ENCODE data around the gene MBTPS1. TPM values are rescaled to one million over a fixed set of nuclear protein-coding genes. Genes with fewer than 3 reads are reported as not detected.

Gene MBTPS1
- 10 to 100 TPM; 46.4 to 50.4 TPM for total RNA-seq

DNA sequence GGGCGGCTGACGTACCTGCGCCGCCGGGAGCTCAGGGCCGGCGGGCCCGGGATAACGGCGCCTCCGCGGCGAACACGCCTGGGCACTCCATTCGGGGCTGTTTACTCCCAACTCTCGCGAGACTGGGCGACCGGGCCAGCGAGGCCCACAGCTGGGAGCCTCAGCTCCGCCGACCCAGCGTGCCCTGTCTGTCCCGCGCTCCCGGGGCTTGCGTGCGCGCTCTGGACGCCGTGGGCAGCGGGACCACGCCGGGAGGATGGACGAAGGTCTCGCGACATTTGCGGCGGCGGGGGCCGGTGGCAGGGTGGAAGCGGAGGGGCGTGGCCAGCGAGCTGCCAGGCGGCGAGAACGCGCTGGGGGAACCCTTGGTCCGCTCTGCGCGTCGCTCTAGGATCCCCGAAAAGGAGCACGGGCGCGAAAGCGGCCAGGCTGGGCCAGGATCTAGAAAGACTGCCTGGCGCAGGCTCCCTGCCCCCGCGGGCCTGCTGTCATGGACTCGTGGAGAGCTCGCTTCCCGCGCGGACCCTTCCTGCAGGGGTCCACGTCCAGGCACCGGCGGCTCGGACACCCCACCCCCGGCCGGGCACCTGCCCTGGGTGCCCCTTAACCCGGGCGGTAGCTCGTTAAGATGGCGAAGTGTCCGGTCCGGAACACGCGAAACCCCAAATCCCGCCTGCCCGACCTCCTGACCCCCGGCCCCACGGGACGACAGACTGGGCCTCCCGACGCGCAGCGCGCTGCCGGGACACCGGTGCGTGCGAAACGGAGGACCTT is at the start of gene MBTPS1:
Gene MBTPS1, minus strand, starts transcription at position 223 of the 774 bp plus-strand sequence. CDS start 15,159 bp downstream, outside the sequence.
- CTCF ChIA-PET, result interaction anchor here (0.8 to 3.2 kb wide), 23 partner anchors 12 to 393 kb away, joined by 3 to 31 read pairs (median 5); partner anchors contain the start of genes DNAAF1, HSDL1 and TAF1C
- POLR2A ChIA-PET, result interaction anchor here (0.8 to 3.7 kb wide), 33 partner anchors 10 to 1683 kb away, joined by 3 to 38 read pairs (median 5); partner anchors contain the start of genes DNAAF1, HSBP1, HSDL1 and MEAK7

DNA sequence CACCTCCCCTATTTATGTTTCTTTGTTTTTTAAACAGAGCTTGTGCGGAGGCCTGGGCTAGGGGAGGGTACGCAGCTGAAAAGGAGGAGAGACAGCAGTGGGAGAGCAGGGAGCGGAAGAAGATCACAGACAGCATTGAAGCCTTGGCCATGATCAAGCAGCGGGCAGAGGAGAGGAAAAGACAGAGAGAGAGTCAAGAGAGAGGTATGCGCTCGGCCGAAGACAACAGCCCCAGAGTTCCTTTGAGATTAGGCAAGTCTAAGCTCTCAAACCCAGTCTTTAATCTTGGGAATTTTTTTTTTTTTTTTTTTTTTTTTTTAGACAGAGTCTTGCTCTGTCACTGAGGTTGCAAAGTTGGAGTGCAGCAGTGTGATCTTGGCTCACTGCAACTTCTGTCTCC is 49.0 kb upstream of the MBTPS1 start:
- no peak for DNase-seq
- Mint-ChIP-seq H3K4me1 (peaks cover 5% of the 10 kb centered on the region), H3K4me3 (no peak overlapping the region), H3K27me3 (peaks cover 40% of the 10 kb centered on the region), H3K9me3 (no peaks in the 10 kb centered on the region), H3K27ac (no peak overlapping the region), H3K36me3 (ENCODE audit: low read depth) (no peaks in the 10 kb centered on the region)
- ChIA-PET POLR2A (no interaction called here), CTCF (interaction anchor here (1.0 to 1.8 kb wide), 3 partner anchors 9 to 209 kb away, joined by 3 to 6 read pairs (median 4); no protein-coding TSS in a partner anchor)

More for the DNA sequence above, at the start of gene MBTPS1:
- H3K9me3 Mint-ChIP-seq, result no peaks in the 10 kb centered on the region
- no peaks in the 10 kb centered on the region for H3K27me3 Mint-ChIP-seq
- H3K36me3 Mint-ChIP-seq (ENCODE audit: low read depth), result peaks cover 4% of the 10 kb centered on the region
- H3K27ac Mint-ChIP-seq, result peak within 1 kb of the TSS; percentile 88
- H3K4me1 Mint-ChIP-seq, result peaks cover 24% of the 10 kb centered on the region
- DNase-seq, result peak; percentile 98
- H3K4me3 Mint-ChIP-seq, result peak within 1 kb of the TSS; percentile 91

DNA sequence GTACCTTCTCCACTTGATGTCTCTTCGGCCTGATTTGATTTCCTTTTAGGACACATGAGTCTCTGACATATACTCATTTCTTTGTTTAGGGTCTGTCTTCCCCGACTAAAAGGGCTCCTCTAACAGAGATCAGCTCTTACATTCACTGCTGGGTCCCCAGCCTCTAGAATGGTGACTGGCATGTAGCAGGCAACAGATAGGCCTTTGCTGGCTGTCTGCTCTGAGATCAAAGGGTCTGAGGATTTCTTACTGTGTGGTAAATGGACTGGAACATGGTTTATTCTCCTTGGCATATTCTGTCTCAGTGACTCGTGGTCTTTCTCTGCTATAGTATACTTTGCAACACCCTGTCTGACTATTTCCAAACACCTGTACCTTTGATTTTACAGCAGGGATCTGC is 45.1 kb upstream of the MBTPS1 start:
- ChIA-PET CTCF (no interaction called here), POLR2A (no interaction called here)
- H3K4me3 Mint-ChIP-seq, result no peak overlapping the region
- peaks cover 51% of the 10 kb centered on the region for H3K27me3 Mint-ChIP-seq
- DNase-seq, result no peak
- H3K4me1 Mint-ChIP-seq, result peaks cover 4% of the 10 kb centered on the region
- no peak overlapping the region for H3K27ac Mint-ChIP-seq
- H3K36me3 Mint-ChIP-seq (ENCODE audit: low read depth), result no peaks in the 10 kb centered on the region
- H3K9me3 Mint-ChIP-seq, result no peaks in the 10 kb centered on the region

DNA sequence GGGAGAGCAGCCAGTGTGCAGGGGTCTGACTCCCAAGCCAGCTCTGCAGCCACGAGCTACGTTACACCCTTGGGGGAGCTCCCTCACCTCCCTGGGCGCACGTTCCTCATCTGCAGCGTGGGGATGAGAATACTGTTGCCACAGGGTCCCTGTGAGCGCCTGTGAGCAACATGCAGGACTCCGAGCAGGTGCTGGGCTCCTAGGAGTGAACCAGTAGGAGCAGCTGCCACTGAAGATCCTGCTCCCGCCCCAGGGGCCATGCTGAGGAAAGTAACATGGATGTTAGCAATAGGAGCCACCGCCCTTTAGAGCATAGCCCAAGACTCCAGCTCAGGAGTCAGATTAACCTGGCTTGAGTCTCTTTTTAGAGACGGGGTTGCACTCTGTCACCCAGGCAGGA is 44.3 kb upstream of the MBTPS1 start:
- H3K4me1 Mint-ChIP-seq, result peaks cover 3% of the 10 kb centered on the region
- DNase-seq, result no peak
- H3K36me3 Mint-ChIP-seq (ENCODE audit: low read depth), result no peaks in the 10 kb centered on the region
- no peaks in the 10 kb centered on the region for H3K9me3 Mint-ChIP-seq
- no peak overlapping the region for H3K27ac Mint-ChIP-seq
- no peak overlapping the region for H3K4me3 Mint-ChIP-seq
- H3K27me3 Mint-ChIP-seq, result peaks cover 51% of the 10 kb centered on the region
- ChIA-PET POLR2A (no interaction called here), CTCF (interaction anchor here (0.7 to 1.0 kb wide), 2 partner anchors 26 to 652 kb away, joined by 3 to 4 read pairs; partner anchors contain the start of gene TAF1C)

DNA sequence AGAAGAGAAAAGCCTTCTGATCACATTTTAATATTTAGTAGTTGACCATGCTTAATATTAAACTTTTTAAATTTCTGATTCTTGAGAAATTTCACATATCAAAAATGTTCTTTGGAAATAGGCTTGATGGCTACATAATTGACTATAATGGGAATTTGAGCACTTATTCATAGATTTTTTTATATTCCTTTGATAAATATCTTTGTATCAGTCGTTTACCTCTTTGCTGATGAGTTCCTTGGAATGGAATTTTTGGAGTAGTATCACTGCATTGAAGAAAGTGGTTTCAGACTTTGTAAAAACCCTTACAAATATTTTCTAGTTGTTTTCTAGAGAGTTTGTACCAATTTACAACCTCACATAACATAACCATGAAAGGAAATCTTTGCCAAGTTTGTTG is 43.1 kb upstream of the MBTPS1 start:
- H3K27me3 Mint-ChIP-seq, result peaks cover 52% of the 10 kb centered on the region
- H3K4me3 Mint-ChIP-seq, result no peak overlapping the region
- no peaks in the 10 kb centered on the region for H3K9me3 Mint-ChIP-seq

DNA sequence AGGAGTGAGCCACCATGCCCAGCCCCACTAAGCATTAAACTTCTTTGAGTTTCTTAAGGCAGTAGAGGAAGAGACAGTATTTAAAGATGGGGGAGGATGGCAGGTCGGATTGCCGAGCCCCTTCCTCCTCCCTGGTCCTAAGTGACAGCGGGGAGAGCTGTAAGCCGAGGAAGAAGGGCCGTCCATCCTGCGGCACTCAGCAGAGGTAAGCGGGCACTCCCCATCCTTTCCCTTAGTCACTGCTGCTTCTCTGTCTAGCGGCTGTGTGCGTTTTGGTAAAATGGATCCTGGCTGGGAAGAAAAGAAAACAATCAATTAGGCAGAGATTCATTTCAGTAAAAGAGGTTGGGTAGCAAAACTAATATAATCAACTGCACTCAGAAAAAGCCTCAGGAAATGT is 42.3 kb upstream of the MBTPS1 start:
- POLR2A ChIA-PET, result no interaction called here
- CTCF ChIA-PET, result no interaction called here
- peaks cover 49% of the 10 kb centered on the region for H3K27me3 Mint-ChIP-seq
- no peak for DNase-seq
- H3K4me3 Mint-ChIP-seq, result no peak overlapping the region
- H3K27ac Mint-ChIP-seq, result no peak overlapping the region
- no peaks in the 10 kb centered on the region for H3K9me3 Mint-ChIP-seq
- H3K36me3 Mint-ChIP-seq (ENCODE audit: low read depth), result no peaks in the 10 kb centered on the region
- H3K4me1 Mint-ChIP-seq, result no peaks in the 10 kb centered on the region

More for the DNA sequence above, 43.1 kb upstream of the MBTPS1 start:
- ChIA-PET POLR2A (no interaction called here), CTCF (interaction anchor here (1.0 kb wide), 1 partner anchor 27 kb away, joined by 4 read pairs; the partner anchor contains the start of gene TAF1C)
- no peak overlapping the region for H3K27ac Mint-ChIP-seq
- no peaks in the 10 kb centered on the region for H3K36me3 Mint-ChIP-seq (ENCODE audit: low read depth)
- H3K4me1 Mint-ChIP-seq, result no peaks in the 10 kb centered on the region
- no peak for DNase-seq

DNA sequence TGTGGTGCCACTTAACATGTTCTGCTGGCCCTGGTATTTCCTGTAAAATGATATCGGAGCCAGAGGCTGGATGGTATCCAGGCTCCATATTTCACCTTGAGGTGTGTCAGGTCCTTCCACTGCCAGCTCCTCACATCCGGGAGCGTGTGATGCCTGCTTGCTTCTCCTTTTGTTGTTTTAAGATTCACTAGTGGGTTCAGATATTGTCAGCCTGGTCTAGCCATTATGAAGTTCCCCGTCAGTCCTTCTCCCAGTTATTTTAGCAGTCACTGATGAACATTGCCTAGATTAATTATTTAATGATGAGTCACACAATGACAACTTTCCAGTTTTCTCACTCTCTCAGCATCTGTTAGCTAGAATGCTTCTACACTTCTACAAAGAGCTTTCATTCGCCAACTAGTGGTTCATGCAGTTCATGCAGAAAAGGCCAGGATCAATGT is 39.6 kb upstream of the MBTPS1 start:
- ChIA-PET CTCF (interaction anchor here (0.5 to 1.4 kb wide), 4 partner anchors 31 to 85 kb away, joined by 3 to 4 read pairs (median 4); partner anchors contain the start of genes MBTPS1 and TAF1C), POLR2A (interaction anchor here (1.3 kb wide), 1 partner anchor 39 kb away, joined by 4 read pairs; the partner anchor contains the start of gene MBTPS1)
- Mint-ChIP-seq H3K36me3 (ENCODE audit: low read depth) (no peaks in the 10 kb centered on the region), H3K4me3 (no peak overlapping the region), H3K9me3 (no peaks in the 10 kb centered on the region), H3K27me3 (peaks cover 44% of the 10 kb centered on the region), H3K4me1 (no peaks in the 10 kb centered on the region), H3K27ac (no peak overlapping the region)
- DNase-seq, result no peak

DNA sequence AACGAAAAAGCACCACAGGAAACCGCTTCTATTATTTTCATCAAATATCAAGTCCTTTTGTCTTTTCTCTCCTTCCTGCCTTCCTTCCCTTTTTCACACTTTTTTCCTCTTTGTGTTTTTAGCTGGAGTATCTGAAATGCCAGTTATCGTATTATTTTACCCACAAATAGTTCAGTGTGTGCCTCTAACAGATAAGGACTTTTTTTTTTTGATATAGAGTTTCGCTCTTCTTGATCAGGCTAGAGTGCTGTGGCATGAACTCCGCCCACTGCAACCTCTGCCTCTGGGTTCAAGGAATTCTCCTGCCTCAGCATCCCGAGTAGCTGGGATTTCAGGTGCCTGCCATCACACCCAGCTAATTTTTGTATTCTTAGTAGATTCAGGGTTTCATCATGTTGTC is 39.0 kb upstream of the MBTPS1 start:
- ChIA-PET POLR2A (interaction anchor here (1.3 kb wide), 1 partner anchor 39 kb away, joined by 4 read pairs; the partner anchor contains the start of gene MBTPS1), CTCF (interaction anchor here (1.4 kb wide), 1 partner anchor 39 kb away, joined by 3 read pairs; the partner anchor contains the start of gene MBTPS1)
- DNase-seq, result no peak
- Mint-ChIP-seq H3K9me3 (no peaks in the 10 kb centered on the region), H3K4me1 (no peaks in the 10 kb centered on the region), H3K4me3 (no peak overlapping the region), H3K36me3 (ENCODE audit: low read depth) (no peaks in the 10 kb centered on the region), H3K27me3 (peaks cover 50% of the 10 kb centered on the region), H3K27ac (no peak overlapping the region)

DNA sequence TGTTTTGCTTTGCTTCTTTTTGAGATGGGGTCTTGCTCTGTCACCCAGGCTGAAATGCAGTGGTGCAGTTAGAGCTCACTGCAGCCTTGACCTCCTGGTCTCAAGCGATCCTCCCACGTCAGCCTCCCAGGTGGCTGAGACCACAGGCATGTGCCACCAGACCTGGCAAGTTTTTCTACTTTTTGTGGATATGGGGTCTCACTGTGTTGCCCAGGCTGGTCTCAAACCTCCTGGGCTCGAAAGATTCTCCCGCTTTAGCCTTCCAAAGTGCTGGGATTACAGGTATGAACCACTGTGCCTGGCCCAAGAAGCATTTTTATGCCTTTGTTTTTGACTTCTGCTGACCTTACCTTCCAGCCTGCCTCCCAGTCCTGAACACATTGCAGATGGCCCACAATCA is 38.5 kb upstream of the MBTPS1 start:
- ChIA-PET POLR2A (interaction anchor here (1.3 kb wide), 1 partner anchor 38 kb away, joined by 4 read pairs; the partner anchor contains the start of gene MBTPS1), CTCF (no interaction called here)
- Mint-ChIP-seq H3K9me3 (no peaks in the 10 kb centered on the region), H3K27ac (no peak overlapping the region), H3K4me3 (no peak overlapping the region), H3K27me3 (peaks cover 50% of the 10 kb centered on the region), H3K36me3 (ENCODE audit: low read depth) (no peaks in the 10 kb centered on the region), H3K4me1 (no peaks in the 10 kb centered on the region)
- no peak for DNase-seq

DNA sequence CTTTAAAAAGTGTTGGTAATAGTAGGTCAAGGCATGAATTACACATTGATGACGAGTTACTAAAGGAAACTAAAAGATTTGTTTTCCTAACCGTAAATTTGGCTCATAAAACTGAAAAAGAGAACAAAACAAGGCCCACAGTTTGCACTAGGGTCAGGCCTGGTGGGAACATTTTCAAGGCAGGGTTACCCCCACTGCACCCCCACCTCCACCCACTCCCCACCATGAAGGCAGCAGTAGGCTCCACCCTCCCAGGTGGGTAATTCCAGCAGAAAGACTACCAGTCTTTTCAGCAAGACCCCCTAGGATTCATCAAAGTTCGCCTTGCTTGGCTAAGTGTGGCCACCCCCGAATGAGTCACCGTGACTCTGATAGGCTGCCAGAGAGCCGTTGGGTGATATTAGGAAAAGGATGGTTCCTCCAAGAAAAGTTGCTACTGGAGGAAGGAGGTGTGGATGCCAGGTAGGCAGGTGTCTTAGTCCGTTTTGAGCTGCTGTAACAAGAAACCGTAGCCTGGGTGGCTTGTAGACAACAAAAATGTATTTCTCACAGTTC is 37.0 kb upstream of the MBTPS1 start:
- H3K4me1 Mint-ChIP-seq, result no peaks in the 10 kb centered on the region

DNA sequence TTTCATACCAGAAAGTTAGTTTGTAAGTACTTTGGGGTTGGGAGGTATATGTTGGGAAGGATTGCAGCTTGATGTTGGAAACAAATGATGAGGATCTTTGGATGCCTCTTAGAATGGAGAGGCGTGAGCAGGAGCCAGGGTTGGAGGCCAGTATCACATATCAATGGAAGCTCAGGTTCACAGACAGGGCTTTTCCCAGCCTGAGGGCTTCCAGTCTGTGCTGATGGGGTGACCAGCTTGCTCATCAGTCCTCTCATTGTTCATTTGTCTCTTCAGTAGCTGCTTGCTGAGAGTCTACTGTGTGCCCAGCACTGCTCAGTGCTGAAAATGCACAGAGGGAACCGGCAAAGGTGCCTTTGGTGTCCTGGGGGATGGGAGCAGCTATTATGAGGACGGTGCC is 34.2 kb upstream of the MBTPS1 start:
- H3K9me3 Mint-ChIP-seq, result no peaks in the 10 kb centered on the region
- ChIA-PET POLR2A (interaction anchor here (1.1 kb wide), 1 partner anchor 34 kb away, joined by 3 read pairs; the partner anchor contains the start of gene MBTPS1), CTCF (interaction anchor here (1.2 kb wide), 1 partner anchor 25 kb away, joined by 3 read pairs; no protein-coding TSS in a partner anchor)
- H3K4me1 Mint-ChIP-seq, result no peaks in the 10 kb centered on the region
- H3K27ac Mint-ChIP-seq, result no peak overlapping the region
- no peak for DNase-seq
- peaks cover 37% of the 10 kb centered on the region for H3K27me3 Mint-ChIP-seq
- no peak overlapping the region for H3K4me3 Mint-ChIP-seq
- no peaks in the 10 kb centered on the region for H3K36me3 Mint-ChIP-seq (ENCODE audit: low read depth)

More for the DNA sequence above, 37.0 kb upstream of the MBTPS1 start:
- DNase-seq, result no peak
- H3K36me3 Mint-ChIP-seq (ENCODE audit: low read depth), result no peaks in the 10 kb centered on the region
- ChIA-PET CTCF (interaction anchor here (1.0 to 1.3 kb wide), 2 partner anchors 33 to 65 kb away, joined by 3 read pairs; partner anchors contain the start of gene TAF1C), POLR2A (interaction anchor here (1.2 kb wide), 1 partner anchor 9 kb away, joined by 3 read pairs; the partner anchor contains the start of genes DNAAF1 and HSDL1)
- no peaks in the 10 kb centered on the region for H3K9me3 Mint-ChIP-seq
- H3K27me3 Mint-ChIP-seq, result peaks cover 45% of the 10 kb centered on the region
- H3K4me3 Mint-ChIP-seq, result no peak overlapping the region
- no peak overlapping the region for H3K27ac Mint-ChIP-seq

DNA sequence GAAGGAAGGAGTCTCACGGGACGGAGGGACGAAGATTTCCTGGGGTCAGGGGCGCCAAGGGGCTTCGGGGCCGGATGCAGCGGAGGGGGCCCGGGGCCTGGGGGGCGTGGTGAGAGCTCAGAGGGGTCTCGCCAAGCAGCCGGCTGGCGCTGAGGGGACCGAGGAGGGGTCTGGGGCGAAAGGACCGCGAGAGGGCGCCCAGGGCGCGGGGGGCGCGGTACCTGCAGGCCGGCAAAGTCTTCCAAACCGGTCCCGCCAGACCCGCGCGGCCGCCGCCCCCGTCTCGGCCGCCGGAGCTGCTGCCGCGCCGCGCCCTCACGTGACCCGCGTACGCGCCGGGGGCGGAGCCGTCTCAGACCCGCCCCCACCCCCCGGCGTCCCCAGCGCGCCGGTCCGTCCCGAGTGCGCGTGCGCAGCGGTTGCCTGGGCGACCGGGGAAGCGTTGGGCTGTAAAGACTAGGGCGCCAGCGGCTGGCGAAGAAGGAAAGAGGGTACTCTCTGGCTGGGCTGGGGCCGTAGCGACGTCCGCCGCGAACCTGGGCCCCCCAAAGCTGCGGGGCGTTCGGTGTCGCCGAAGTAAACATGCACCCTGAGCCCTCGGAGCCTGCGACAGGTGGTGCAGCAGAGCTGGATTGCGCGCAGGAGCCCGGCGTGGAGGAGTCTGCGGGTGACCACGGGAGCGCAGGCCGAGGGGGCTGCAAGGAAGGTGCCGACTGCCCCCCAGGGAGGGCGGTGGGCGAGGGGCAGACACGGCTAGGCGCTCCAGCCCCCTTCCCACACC is 28.3 kb upstream of the MBTPS1 start, which contains the start of the genes DNAAF1 and HSDL1:
Gene DNAAF1, plus strand, starts transcription at position 450 of the 781 bp plus-strand sequence. Its CDS starts 133 bp downstream, at position 583.
Gene HSDL1, minus strand, starts transcription at position 319 of the 781 bp plus-strand sequence. CDS start 13,856 bp downstream, outside the sequence.
- ChIA-PET CTCF (interaction anchor here (0.8 to 2.0 kb wide), 6 partner anchors 28 to 92 kb away, joined by 3 to 11 read pairs (median 4); partner anchors contain the start of genes MBTPS1 and TAF1C), POLR2A (interaction anchor here (0.6 to 5.5 kb wide), 8 partner anchors 9 to 246 kb away, joined by 3 to 38 read pairs (median 3); partner anchors contain the start of genes MBTPS1 and TAF1C)
- DNase-seq, result peak; percentile 94
- H3K27me3 Mint-ChIP-seq, result peaks cover 10% of the 10 kb centered on the region
- peak within 1 kb of the TSS; percentile 88 for H3K4me3 Mint-ChIP-seq
- H3K9me3 Mint-ChIP-seq, result no peaks in the 10 kb centered on the region
- H3K27ac Mint-ChIP-seq, result peak within 1 kb of the TSS; percentile 62
- H3K36me3 Mint-ChIP-seq (ENCODE audit: low read depth), result no peaks in the 10 kb centered on the region
- peaks cover 10% of the 10 kb centered on the region for H3K4me1 Mint-ChIP-seq
